Amniotic stem cell (primary cell): Measurements from ENCODE around the gene SGF29.
"Not testable (repeated sequence)": the region's sequence is repeated elsewhere in the genome, so short reads cannot be mapped to it uniquely, and the experiment has no call there.

Experiments used
- DNase-seq: peaks from one replicate; lab custom pipeline; 2025; lab: John Stamatoyannopoulos, UW

SGF29 gene

GRCh38 chr16:28532940-28533647 lies 20.6 kb upstream of the SGF29 start:
- DNase-seq, result no peak

GRCh38 chr16:28534542-28535373 lies 19.0 kb upstream of the SGF29 start:
- no peak for DNase-seq

GRCh38 chr16:28537076-28537475 lies 16.6 kb upstream of the SGF29 start:
- no peak for DNase-seq

DNA sequence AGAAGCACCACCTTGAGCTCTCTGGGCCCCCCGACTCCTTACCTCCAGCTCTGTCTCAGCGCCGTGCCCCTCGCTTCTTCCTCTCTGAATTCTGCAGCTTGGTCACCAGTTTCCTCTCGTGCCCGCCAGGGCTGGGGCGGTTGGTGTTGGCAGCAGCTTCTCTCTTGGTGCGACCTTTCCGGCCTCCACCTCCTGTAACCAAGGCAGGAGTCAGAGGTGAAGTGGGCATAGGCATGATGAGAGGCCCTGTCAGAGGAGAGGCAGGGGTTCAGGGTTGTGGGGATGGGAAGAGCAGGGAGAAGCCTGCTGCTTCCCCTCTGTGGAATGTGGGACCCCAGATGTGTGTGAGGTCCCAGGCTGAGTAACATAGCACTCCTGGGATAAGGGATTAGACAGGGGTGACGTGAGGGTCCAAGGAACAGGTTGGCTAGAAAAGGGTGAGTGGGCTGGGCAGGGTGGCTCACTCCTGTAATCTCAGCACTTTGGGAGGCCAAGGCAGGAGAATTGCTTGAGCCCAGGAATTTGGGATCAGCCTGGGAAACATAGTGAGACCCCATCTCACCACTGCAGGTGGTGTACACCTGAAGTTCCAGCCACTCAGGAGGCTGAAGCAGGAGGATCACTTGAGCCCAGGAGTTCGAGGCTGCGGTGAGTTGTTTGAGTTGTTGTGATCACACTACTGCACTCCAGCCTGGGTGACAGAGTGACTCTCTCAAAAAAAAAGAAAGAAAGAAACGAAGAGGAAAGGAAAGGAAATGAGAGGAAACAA lies 15.6 kb upstream of the SGF29 start:
- no peak for DNase-seq

DNA sequence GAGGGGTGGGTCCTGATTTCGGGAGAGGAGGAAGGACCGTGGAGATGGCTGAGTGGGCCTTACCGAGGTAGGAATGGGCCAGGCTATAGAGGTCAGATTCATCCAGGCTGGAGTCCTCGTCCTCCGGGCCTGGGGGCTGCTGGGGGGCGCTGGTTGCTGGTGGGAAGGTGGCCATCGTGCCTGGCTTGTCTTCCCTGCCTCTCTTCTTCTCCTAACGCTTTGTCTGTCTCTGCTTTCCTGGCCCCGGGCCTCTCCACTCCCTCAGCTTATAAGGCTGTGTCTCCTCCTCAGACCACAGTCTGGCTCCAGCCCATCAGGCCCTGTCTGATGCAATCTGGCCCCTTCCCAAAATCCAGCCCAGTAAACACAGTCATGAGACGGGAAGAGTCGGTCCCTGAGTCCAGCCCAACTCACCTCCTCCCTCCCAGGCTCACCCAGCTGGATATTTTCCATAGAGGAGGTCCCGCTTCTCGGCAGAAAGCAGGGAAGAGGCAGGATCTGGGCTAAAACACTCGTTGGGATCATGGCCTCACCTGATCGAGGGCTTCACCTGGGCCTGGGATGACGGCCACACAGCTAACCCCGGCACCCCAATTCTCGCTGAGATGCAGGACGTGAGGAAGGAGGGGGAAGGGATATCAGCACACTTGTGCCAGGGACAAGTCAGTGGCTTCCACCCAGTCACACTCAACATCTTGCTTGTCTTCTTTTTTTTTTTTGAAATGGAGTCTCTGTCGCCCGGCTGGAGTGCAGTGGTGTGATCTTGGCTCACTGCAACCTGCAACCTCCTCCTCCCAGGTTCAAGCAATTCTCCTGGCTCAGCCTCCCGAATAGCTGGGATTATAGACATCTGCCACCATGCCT lies 14.8 kb upstream of the SGF29 start, which contains the start of gene NUPR1:
Gene NUPR1, minus strand, starts transcription at position 242 of the 864 bp plus-strand sequence. Its CDS starts 67 bp downstream, at position 175.
- peak; percentile 82 for DNase-seq

GRCh38 chr16:28540346-28540745 lies 13.4 kb upstream of the SGF29 start:
- no peak for DNase-seq

DNA sequence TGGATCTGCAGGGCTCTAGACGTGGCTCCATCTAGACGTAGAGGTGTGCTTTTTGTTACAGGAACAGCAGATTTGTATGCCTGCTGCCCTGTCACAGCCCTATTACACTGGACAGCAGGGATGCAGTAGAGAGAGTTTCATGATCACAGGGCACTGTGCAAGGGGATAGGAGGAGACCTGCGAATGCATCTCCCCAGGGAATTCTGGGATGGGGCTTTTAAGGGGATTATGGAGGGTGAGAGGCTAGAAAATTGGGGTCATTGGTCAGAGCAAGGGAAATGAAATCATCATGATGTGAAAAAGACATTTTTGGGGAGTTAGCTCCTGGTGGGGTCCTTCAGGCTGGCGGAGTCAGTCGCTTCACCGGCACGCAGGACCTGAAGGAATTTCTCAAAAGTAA lies 11.1 kb upstream of the SGF29 start:
- DNase-seq, result no peak

DNA sequence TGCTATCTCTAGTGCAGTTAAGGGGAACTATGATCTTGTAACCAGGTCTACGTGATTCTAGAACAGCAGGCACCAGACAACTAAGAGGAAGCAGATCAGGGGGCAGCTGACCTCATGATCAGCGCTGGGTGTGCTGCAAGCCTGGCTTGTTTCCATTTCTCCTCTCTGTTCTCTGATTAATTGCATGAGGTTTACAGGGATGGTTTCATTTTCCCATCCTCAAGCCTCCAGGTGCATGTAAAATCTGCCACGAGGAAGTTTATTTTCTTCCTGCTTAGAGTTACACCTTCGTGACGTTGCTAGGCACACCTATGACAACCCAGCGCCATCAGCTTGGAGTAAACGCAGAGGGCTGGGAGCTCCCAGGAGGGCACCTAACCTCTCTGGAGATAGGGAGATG lies 10.6 kb upstream of the SGF29 start:
- no peak for DNase-seq

GRCh38 chr16:28544998-28545397 lies 8.7 kb upstream of the SGF29 start:
- DNase-seq, result no peak

- DNase-seq, result not testable (repeated sequence)
These were observed 7.8 kb upstream of the SGF29 start for GRCh38 chr16:28545964-28546363.

DNA sequence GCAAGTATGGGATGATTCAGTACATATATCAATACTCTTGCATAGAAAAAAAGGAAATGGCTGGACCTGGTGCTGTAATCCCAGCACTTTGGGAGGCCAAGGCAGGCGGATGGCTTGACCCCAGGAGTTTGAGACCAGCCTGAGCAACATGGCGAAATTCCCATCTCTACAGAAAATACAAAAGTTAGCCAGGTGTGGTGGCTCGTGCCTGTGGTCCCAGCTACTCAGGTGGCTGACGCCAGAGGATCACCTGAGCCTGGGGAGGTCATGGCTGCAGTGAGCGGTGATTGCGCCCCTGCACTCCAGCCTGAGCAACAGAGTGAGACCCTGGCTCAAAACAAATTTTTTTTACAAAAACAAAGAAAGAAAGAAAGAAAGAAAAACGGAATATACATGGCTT lies 7.1 kb upstream of the SGF29 start:
- DNase-seq, result no peak

GRCh38 chr16:28548306-28548802 lies 5.4 kb upstream of the SGF29 start:
- DNase-seq, result no peak

DNA sequence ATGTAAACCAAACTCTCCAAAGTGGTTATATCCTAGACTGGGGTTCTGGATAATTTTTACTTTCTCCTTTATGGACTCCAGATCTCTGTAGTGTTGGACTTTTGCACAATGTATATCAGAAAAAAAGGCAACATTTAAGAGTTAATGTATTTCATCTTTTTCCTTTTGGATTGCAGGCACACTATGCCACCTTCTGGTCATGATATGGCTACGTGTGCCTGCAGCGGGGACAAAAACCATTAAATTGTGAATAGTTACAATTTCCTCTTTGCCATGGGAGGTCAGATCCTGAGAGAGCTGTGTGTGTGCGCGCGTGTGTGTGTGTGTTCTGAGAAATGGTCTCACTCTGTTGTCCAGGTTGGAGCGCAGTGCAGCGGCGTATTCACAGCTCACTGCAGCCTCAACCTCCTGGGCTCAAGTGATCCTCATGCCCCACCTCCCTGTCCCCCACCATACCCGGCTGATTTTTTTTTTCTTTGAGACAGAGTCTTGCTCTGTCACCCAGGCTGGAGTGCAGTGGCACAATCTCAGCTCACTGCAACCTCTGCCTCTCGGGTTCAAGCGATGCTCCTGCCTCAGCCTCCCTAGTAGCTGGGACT lies 4.3 kb upstream of the SGF29 start:
- DNase-seq, result peak; percentile 21

DNA sequence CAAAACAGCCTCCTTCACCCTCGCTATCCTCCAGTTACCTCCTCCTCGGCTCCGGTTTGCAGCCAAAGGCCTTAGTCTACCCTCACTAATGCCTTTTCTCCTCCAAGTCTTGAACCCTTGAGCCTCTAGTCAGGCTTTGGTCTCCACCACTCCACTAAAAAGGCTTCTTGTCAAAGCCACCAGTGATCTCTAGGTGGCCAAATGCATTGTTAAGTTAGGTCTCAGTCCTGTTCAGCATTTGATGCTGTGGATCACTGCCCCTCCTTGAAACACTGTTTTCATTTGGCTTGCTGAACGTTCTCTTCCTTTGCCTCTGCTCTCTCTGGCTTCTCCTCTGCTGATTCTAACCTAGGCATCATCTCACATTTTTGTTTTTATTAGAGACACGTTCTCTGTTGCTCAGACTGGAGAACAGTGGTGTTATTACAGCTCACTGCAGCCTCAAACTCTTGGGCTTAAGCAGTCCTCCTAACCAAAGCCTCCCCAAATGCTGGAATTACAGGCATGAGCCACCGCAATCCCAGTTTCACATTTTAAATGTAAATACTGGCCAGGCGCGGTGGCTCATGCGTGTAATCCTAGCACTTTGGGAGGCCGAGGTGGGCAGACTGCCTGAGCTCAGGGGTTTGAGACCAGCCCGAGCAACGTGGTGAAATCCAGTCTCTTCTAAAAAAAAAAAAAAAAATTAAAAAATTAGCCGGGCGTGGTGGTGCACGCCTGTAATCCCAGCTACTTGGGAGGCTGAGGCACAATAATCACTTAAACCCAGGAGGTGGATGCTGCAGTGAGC lies 1.1 kb downstream of the SGF29 start:
- DNase-seq, result no peak

GRCh38 chr16:28555561-28555960 lies 1.8 kb downstream of the SGF29 start:
- DNase-seq, result no peak

GRCh38 chr16:28556914-28557320 lies 3.2 kb downstream of the SGF29 start:
- DNase-seq, result no peak

DNA sequence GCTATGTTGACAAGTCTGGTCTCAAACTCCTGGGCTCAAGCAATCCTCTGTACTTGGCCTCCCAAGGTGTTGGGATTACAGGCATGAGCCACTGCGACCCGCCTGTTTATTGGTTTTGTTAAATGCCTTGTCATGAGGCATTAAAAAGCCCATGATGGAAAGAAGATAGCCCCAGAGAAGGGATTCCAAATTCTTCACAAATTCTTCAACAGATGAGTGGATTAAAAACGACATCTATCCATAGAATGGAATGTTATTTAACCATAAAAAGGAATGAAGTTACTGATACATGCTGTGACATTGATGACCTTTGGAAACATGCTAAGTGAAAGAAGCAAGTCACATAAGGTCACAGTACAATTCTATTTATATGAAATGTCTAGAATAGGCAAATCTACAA lies 4.7 kb downstream of the SGF29 start:
- no peak for DNase-seq

- no peak for DNase-seq
These were observed 8.0 kb downstream of the SGF29 start for GRCh38 chr16:28561557-28562187.

DNA sequence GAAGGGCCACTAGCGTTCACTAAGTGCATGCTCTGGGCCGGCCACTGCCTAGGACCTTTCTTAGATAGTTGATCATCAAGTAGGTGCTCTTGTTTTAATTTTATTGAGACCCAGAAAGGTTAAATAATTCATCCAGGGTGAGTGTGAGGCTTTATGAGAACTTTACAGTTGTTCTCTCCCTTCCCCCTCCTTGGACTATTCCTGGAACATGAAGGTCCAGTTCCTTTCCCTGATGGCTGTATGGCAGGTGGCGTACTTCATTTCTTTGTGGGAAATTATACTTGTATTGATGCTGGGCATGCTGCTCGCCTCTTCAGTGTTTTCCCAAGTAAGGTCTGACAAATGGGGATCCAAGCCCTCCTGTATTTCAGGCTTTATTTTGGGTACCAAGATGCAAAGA lies 8.5 kb downstream of the SGF29 start:
- no peak for DNase-seq

- DNase-seq, result no peak
These were observed 9.5 kb downstream of the SGF29 start for GRCh38 chr16:28563218-28563617.
